ENCODE results near the gene RASSF10. TPM values are rescaled to one million over a fixed set of nuclear protein-coding genes. Genes with fewer than 3 reads are reported as not detected.

Gene RASSF10
- total RNA-seq, 2 donors from 2014 or later, result 0.59 to 1.2 TPM

GRCh38 chr11:12995823-12996222 lies 13.3 kb upstream of the RASSF10 start:
- no peaks in the 10 kb centered on the region for H3K36me3 ChIP-seq
- no peak overlapping the region for H3K27ac ChIP-seq
- no peak for DNase-seq (ENCODE audit: low spot score)
- H3K4me1 ChIP-seq, result no peaks in the 10 kb centered on the region
- H3K4me3 ChIP-seq, result no peak overlapping the region
- no peak for TF ChIP-seq CTCF (IDR thresholded peaks at IDR 0.05)
- H3K9me3 ChIP-seq, result no peaks in the 10 kb centered on the region
- no peaks in the 10 kb centered on the region for H3K27me3 ChIP-seq

GRCh38 chr11:12997168-12997567 lies 11.9 kb upstream of the RASSF10 start:
- no peak overlapping the region for H3K27ac ChIP-seq
- H3K27me3 ChIP-seq, result no peaks in the 10 kb centered on the region
- no peaks in the 10 kb centered on the region for H3K9me3 ChIP-seq
- H3K4me1 ChIP-seq, result no peaks in the 10 kb centered on the region
- H3K36me3 ChIP-seq, result no peaks in the 10 kb centered on the region
- no peak for TF ChIP-seq CTCF (IDR thresholded peaks at IDR 0.05)
- no peak overlapping the region for H3K4me3 ChIP-seq
- DNase-seq (ENCODE audit: low spot score), result no peak

- Histone ChIP-seq H3K4me1 (no peaks in the 10 kb centered on the region), H3K9me3 (no peaks in the 10 kb centered on the region), H3K27ac (no peak overlapping the region), H3K4me3 (no peak overlapping the region), H3K36me3 (no peaks in the 10 kb centered on the region), H3K27me3 (no peaks in the 10 kb centered on the region)
- DNase-seq (ENCODE audit: low spot score), result no peak
- TF ChIP-seq CTCF (IDR thresholded peaks at IDR 0.05), result no peak
Measured at GRCh38 chr11:12998336-12998735, 10.8 kb upstream of the RASSF10 start.

GRCh38 chr11:12999597-12999996 lies 9.5 kb upstream of the RASSF10 start:
- Histone ChIP-seq H3K36me3 (no peaks in the 10 kb centered on the region), H3K9me3 (no peaks in the 10 kb centered on the region), H3K27ac (no peak overlapping the region), H3K4me3 (no peak overlapping the region), H3K4me1 (no peaks in the 10 kb centered on the region), H3K27me3 (no peaks in the 10 kb centered on the region)
- TF ChIP-seq CTCF (IDR thresholded peaks at IDR 0.05), result no peak
- no peak for DNase-seq (ENCODE audit: low spot score)

- TF ChIP-seq CTCF (IDR thresholded peaks at IDR 0.05), result no peak
- no peaks in the 10 kb centered on the region for H3K36me3 ChIP-seq
Measured at GRCh38 chr11:13000116-13000515, 9.0 kb upstream of the RASSF10 start.

GRCh38 chr11:13000721-13001120 lies 8.4 kb upstream of the RASSF10 start:
- H3K4me1 ChIP-seq, result no peaks in the 10 kb centered on the region
- no peak for DNase-seq (ENCODE audit: low spot score)
- H3K36me3 ChIP-seq, result no peaks in the 10 kb centered on the region
- no peaks in the 10 kb centered on the region for H3K9me3 ChIP-seq
- H3K4me3 ChIP-seq, result no peak overlapping the region
- H3K27ac ChIP-seq, result no peak overlapping the region
- H3K27me3 ChIP-seq, result no peaks in the 10 kb centered on the region
- no peak for TF ChIP-seq CTCF (IDR thresholded peaks at IDR 0.05)

More at GRCh38 chr11:13000116-13000515, 9.0 kb upstream of the RASSF10 start:
- no peak overlapping the region for H3K4me3 ChIP-seq
- H3K27ac ChIP-seq, result no peak overlapping the region
- no peaks in the 10 kb centered on the region for H3K4me1 ChIP-seq
- DNase-seq (ENCODE audit: low spot score), result no peak
- H3K27me3 ChIP-seq, result no peaks in the 10 kb centered on the region
- no peaks in the 10 kb centered on the region for H3K9me3 ChIP-seq

All from right atrium auricular region (tissue), 2 donors.